Keratinocyte (primary cell): ENCODE data around the gene C1orf122. TPM values are rescaled to one million over a fixed set of nuclear protein-coding genes. Genes with fewer than 3 reads are reported as not detected.

Source experiments
- DNase-seq: peaks from one replicate; pipeline ENCODE4 v3.0.0-alpha.2; 2011; ENCODE audit warnings: low read depth, missing footprints, low spot score
- FAIRE-seq: peaks from 2 replicates; lab custom pipeline; 2011; peaks lifted over from hg19 to GRCh38; lab: Jason Lieb, UNC
- H2AFZ ChIP-seq: 2 replicates; pipeline ENCODE4 v1.6.0; 2012; ENCODE audit warnings: low read length, control low read depth, inconsistent platforms; ENCODE audit not compliant: control insufficient read depth
- H3K27ac ChIP-seq: 2 replicates; pipeline ENCODE4 v1.5.1; 2011; ENCODE audit warnings: low read length; ENCODE audit not compliant: control insufficient read depth, insufficient read depth
- H3K27me3 ChIP-seq: 3 replicates; pipeline ENCODE4 v1.6.0; 2011; ENCODE audit warnings: low read length; ENCODE audit not compliant: control insufficient read depth, insufficient read depth; ENCODE audit errors: extremely low read depth
- H3K36me3 ChIP-seq, 2 experiments: 2 replicates in 1 of 2; 3 replicates in 1 of 2; pipeline ENCODE4 v1.5.1; 2011; ENCODE audit warnings: low read length in 2 of 2, mild to moderate bottlenecking in 1 of 2; ENCODE audit not compliant: control insufficient read depth in 2 of 2, insufficient read depth in 2 of 2; ENCODE audit errors: extremely low read depth in 1 of 2
- H3K4me1 ChIP-seq: 3 replicates; pipeline ENCODE4 v1.5.1; 2011; ENCODE audit warnings: low read length; ENCODE audit not compliant: control insufficient read depth, insufficient read depth; ENCODE audit errors: extremely low read depth
- H3K4me2 ChIP-seq: 3 replicates; pipeline ENCODE4 v1.6.0; 2011; ENCODE audit warnings: low read depth, low read length; ENCODE audit not compliant: control insufficient read depth, insufficient read depth; ENCODE audit errors: extremely low read depth
- H3K4me3 ChIP-seq, 3 experiments: fragments of 200-600 bp in 1 of 3; sonication (generic) in 1 of 3; 2 replicates in 2 of 3; 3 replicates in 1 of 3; pipeline ENCODE4 v1.5.1; 2011 to 2016; ENCODE audit warnings: low read length in 3 of 3, mild to moderate bottlenecking in 3 of 3, control low read depth in 2 of 3, inconsistent platforms in 1 of 3, low read depth in 1 of 3, mixed read lengths in 1 of 3, mixed run types in 1 of 3, moderate library complexity in 1 of 3; ENCODE audit not compliant: control insufficient read depth in 2 of 3, insufficient read depth in 2 of 3; ENCODE audit errors: extremely low read depth in 1 of 3
- H3K79me2 ChIP-seq: 2 replicates; pipeline ENCODE4 v1.6.0; 2012; ENCODE audit warnings: low read length; ENCODE audit not compliant: control insufficient read depth, insufficient read depth
- H3K9ac ChIP-seq: 3 replicates; pipeline ENCODE4 v1.6.0; 2011; ENCODE audit warnings: low read length; ENCODE audit not compliant: control insufficient read depth, insufficient read depth; ENCODE audit errors: extremely low read depth
- H3K9me1 ChIP-seq: 3 replicates; pipeline ENCODE4 v1.6.0; 2011; ENCODE audit warnings: low read length; ENCODE audit not compliant: control insufficient read depth, insufficient read depth; ENCODE audit errors: extremely low read depth
- H3K9me3 ChIP-seq: 2 replicates; pipeline ENCODE4 v1.5.1; 2012; ENCODE audit warnings: low read depth, low read length; ENCODE audit not compliant: control insufficient read depth
- H4K20me1 ChIP-seq: 3 replicates; pipeline ENCODE4 v1.6.0; 2011; ENCODE audit warnings: low read length; ENCODE audit not compliant: control insufficient read depth, insufficient read depth; ENCODE audit errors: extremely low read depth
- CTCF ChIP-seq, 3 experiments: IDR thresholded peaks in 1 of 3; conservative IDR thresholded peaks in 1 of 3; optimal IDR thresholded peaks in 1 of 3; 2 replicates in 2 of 3; 3 replicates in 1 of 3; pipeline versions ENCODE3 to v1.5.1; 2011; ENCODE audit warnings: low read length in 3 of 3, mild to moderate bottlenecking in 3 of 3, moderate library complexity in 2 of 3, control low read depth in 1 of 3, inconsistent platforms in 1 of 3; ENCODE audit not compliant: insufficient read depth in 2 of 3; ENCODE audit errors: extremely low read depth in 1 of 3
- EZH2 ChIP-seq: IDR thresholded peaks from one replicate; pipeline ENCODE4 v1.6.1; 2012; ENCODE audit warnings: inconsistent platforms, mild to moderate bottlenecking, low read length, moderate library complexity
- dilution Hi-C: fragments of 300-500 bp; cut with MboI; formaldehyde crosslinking; loops from one replicate; pipeline ENCODE4 v1.7.0; 2020; ENCODE audit warnings: low sequenced_read_pairs; ENCODE audit not compliant: extremely low pct_ligation_motif_present
- polyA plus RNA-seq, 5 experiments: library from polyadenylated mRNA; depleted of rRNA in 3 of 5; stranded (reverse) in 3 of 5; stranded (forward) in 1 of 5; unstranded in 1 of 5; fragments of >200 nt; gene quantifications; 1 replicate in 1 of 5; 2 replicates in 3 of 5; 3 replicates in 1 of 5; pipeline versions ENCODE4 v1.2.1 to v1.2.3, GENCODE V29; 2011 to 2012; ENCODE audit warnings: missing spikeins in 2 of 5, low read depth in 1 of 5, low replicate concordance in 1 of 5

Gene C1orf122
- polyA plus RNA-seq, 1 donor (not counting 4 experiments of a cell fraction or from before 2014, with no cell fraction given), result 25.8 TPM

GRCh38 chr1:37778654-37779053 lies 28.9 kb upstream of the C1orf122 start:
- DNase-seq (no peak), FAIRE-seq (no peak)
- no peaks in the 10 kb centered on the region for H3K9me1 ChIP-seq
- H3K4me3 ChIP-seq, result no peak overlapping the region
- peaks cover 12% of the 10 kb centered on the region for H3K27me3 ChIP-seq
- dilution Hi-C loops, result no loop called here
- no peaks in the 10 kb centered on the region for H4K20me1 ChIP-seq
- no peaks in the 10 kb centered on the region for H3K36me3 ChIP-seq
- H3K27ac ChIP-seq, result no peak overlapping the region
- peak in 1 of 3 experiments; percentile 22 for TF ChIP-seq CTCF (optimal IDR thresholded peaks at IDR 0.05 in 1 of 3, IDR thresholded peaks at IDR 0.05 in 1 of 3, conservative IDR thresholded peaks at IDR 0.05 in 1 of 3; ENCODE audit: extremely low read depth in 1 of 3, insufficient read depth in 2 of 3, low read length in 3 of 3)
- TF ChIP-seq EZH2, result no peak
- H3K4me1 ChIP-seq, result no peaks in the 10 kb centered on the region
- H3K4me2 ChIP-seq, result no peak overlapping the region
- no peaks in the 10 kb centered on the region for H3K79me2 ChIP-seq
- no peak overlapping the region for H2AFZ ChIP-seq
- no peaks in the 10 kb centered on the region for H3K9me3 ChIP-seq
- H3K9ac ChIP-seq, result no peak overlapping the region

- Histone ChIP-seq H3K36me3 (no peaks in the 10 kb centered on the region), H3K4me2 (no peak overlapping the region), H3K4me3 (no peak overlapping the region), H4K20me1 (no peaks in the 10 kb centered on the region), H3K27ac (no peak overlapping the region), H3K79me2 (no peaks in the 10 kb centered on the region), H3K4me1 (no peaks in the 10 kb centered on the region), H3K9me1 (no peaks in the 10 kb centered on the region), H3K9me3 (no peaks in the 10 kb centered on the region), H3K9ac (no peak overlapping the region), H3K27me3 (peaks cover 12% of the 10 kb centered on the region), H2AFZ (no peak overlapping the region)
- TF ChIP-seq CTCF (optimal IDR thresholded peaks at IDR 0.05 in 1 of 3, IDR thresholded peaks at IDR 0.05 in 1 of 3, conservative IDR thresholded peaks at IDR 0.05 in 1 of 3; ENCODE audit: extremely low read depth in 1 of 3, insufficient read depth in 2 of 3, low read length in 3 of 3) (no peak), EZH2 (no peak)
- FAIRE-seq (no peak), DNase-seq (no peak)
- dilution Hi-C loops, result no loop called here
Observed at GRCh38 chr1:37782491-37782890, 25.1 kb upstream of the C1orf122 start.
